ENCODE data around the gene FAM3A.

Gene FAM3A

GRCh38 chrX:154481911-154482601 lies 34.0 kb downstream of the FAM3A start:
- no peak for DNase-seq (ENCODE audit: low read depth, low spot score)

GRCh38 chrX:154481195-154481594 lies 34.8 kb downstream of the FAM3A start:
- no peak for DNase-seq (ENCODE audit: low read depth, low spot score)

- DNase-seq (ENCODE audit: low read depth, low spot score), result peak; percentile 84
Observed at GRCh38 chrX:154478728-154479622, 37.1 kb downstream of the FAM3A start, which contains the start of gene LAGE3. Gene LAGE3 (minus strand): TSS chrX:154479281. CDS start chrX:154478915, 366 bp downstream.

- DNase-seq (ENCODE audit: low read depth, low spot score), result no peak
Observed at GRCh38 chrX:154477891-154478477, 38.0 kb downstream of the FAM3A start.

- DNase-seq (ENCODE audit: low read depth, low spot score), result no peak
Observed at GRCh38 chrX:154476821-154477220, 39.2 kb downstream of the FAM3A start.

DNA sequence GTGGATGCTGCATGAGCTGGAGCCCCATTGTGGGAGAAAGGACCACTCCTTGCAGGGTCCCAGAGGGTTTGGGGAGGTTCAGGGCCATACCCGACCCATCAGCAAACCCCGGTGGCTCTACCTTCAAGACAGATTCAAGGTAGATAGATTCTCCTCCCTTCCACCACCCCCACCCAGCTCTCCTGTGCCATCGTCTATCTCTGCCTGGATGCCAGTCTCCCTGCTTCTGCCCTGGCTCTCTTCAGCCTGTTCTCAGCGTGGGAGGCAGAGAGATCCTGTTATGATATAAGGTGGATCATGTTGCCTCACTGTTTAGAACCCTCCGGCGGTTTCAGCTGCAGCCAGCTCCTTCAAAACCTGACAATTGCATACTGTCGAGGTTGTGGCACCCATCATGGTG lies 42.3 kb downstream of the FAM3A start:
- no peak for DNase-seq (ENCODE audit: low read depth, low spot score)

DNA sequence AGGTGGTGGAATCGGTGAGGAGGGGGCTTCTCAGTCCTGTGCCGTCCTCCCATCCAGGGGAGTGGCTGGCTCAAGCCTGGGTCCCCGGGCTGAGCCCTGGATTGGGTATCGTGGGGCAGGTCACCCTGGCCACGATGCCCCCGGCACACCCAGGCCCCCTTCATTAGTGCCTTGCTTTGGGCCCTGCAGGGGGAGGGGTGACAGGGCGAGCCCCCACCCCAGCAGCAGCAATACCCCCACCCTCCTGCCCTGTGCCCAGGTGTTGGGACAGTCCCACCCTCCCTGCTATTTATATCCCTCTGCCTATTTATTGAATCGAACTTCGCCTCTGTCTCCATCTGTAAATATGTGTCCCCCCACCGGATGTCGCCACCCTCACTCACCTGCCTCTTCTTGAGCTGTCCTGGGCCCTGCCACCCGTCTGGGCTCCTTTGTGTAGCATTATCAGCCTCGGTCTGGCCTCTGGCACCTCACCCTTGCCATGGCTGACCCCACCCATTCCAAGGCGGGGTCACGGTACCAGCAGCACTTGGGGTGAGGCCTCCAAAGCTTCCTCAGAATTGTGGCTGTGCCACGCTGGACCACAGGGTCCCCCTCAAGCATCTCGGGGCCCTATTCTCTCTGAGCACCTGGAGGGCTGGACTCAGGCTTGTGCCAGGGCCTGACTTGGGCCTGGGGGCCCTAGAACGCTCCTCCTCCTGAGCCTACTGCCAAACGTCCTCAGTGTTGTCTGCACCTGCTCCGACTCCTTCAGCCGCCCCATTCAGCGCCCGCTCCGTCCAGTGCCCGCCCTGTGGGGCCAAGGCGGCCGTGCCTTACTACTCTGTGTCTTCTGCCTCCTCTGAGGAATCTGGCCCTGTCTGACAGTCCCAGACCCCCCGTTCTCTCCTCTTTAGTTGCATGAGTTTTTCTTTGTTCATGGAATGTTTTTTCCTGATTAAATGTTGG lies 43.1 kb downstream of the FAM3A start:
- no peak for DNase-seq (ENCODE audit: low read depth, low spot score)

GRCh38 chrX:154471839-154472684 lies 44.0 kb downstream of the FAM3A start:
- no peak for DNase-seq (ENCODE audit: low read depth, low spot score)

GRCh38 chrX:154470914-154471568 lies 45.0 kb downstream of the FAM3A start:
- DNase-seq (ENCODE audit: low read depth, low spot score), result no peak

DNA sequence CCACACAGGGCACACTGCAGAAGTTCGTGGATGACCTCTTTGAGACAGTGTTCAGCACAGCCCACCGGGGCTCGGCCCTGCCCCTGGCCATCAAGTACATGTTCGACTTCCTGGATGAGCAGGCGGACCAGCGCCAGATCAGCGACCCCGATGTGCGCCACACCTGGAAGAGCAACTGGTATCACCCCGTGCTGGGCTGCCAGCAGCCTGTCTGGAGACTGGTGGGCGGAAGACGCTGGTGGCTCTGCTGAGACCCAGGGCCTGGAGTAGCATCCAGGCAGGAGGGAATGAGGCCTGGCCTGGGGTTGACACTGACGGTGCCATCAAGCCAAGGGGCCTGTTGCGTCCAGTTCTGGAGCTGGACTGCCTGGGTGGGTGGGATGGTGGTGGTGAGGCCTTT lies 45.6 kb downstream of the FAM3A start:
- DNase-seq (ENCODE audit: low read depth, low spot score), result no peak

GRCh38 chrX:154469880-154470279 lies 46.2 kb downstream of the FAM3A start:
- no peak for DNase-seq (ENCODE audit: low read depth, low spot score)

DNA sequence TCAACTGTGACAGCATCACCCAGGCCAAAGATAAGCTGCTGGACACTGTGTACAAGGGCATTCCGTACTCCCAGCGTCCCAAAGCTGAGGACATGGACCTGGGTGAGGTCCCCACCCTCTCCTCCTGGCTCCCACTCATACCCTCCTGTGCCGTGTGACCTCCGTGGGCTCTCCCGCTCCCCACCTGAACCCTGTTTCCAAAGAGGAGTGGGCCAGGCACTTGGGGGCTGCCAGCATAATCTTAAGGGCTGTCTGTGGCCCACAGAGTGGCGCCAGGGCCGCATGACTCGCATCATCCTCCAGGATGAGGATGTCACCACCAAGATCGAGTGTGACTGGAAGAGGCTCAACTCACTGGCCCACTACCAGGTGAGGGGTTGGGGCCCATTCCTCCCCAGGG lies 46.9 kb downstream of the FAM3A start:
- DNase-seq (ENCODE audit: low read depth, low spot score), result no peak

- DNase-seq (ENCODE audit: low read depth, low spot score), result no peak
Observed at GRCh38 chrX:154468217-154468616, 47.8 kb downstream of the FAM3A start.

- no peak for DNase-seq (ENCODE audit: low read depth, low spot score)
Observed at GRCh38 chrX:154467556-154467955, 48.5 kb downstream of the FAM3A start.

- no peak for DNase-seq (ENCODE audit: low read depth, low spot score)
Observed at GRCh38 chrX:154466907-154467306, 49.1 kb downstream of the FAM3A start.

GRCh38 chrX:154466036-154466435 lies 50.0 kb downstream of the FAM3A start:
- DNase-seq (ENCODE audit: low read depth, low spot score), result no peak

DNA sequence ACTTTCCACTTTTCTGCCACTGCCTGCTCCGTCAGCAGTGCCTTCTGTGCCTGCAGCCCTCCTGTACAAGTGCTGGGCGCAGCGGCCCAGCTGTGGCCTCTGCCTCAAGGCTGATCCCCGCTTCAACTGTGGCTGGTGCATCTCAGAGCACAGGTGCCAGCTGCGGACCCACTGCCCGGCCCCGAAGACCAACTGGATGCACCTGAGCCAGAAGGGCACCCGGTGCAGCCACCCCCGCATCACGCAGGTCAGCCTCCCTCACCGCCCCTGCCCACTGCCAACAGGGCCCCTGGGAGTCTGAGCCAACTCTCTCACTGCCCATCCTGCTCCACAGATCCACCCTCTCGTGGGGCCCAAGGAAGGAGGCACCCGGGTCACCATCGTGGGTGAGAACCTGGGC lies 50.4 kb downstream of the FAM3A start:
- DNase-seq (ENCODE audit: low read depth, low spot score), result no peak

- no peak for DNase-seq (ENCODE audit: low read depth, low spot score)
Observed at GRCh38 chrX:154464806-154465365, 51.1 kb downstream of the FAM3A start.

DNA sequence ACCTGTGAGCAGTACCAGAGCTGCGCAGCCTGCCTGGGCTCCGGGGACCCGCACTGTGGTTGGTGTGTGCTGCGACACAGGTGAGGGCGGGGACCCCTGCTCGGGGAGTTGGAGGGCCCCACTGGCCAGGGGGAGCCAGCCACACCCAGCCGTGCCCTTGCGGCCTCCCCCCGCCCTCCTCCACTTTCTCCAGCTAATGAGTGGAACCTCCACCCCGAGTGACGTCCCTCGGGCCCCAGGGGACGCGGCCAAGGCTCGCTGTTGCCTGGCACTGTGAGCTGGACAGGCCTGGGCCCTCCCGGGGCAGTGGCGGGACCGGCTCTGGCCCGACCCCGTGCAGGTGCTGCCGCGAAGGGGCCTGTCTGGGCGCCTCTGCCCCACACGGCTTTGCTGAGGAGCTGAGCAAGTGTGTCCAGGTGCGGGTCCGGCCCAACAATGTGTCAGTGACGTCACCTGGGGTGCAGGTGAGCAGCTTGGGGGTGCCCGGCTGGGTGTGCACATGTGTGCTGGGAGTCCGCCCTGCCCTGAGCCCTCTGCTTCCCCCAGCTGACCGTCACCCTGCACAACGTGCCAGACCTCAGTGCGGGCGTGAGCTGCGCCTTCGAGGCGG lies 52.3 kb downstream of the FAM3A start:
- DNase-seq (ENCODE audit: low read depth, low spot score), result no peak
